Memory B cell (primary cell): ENCODE results near the gene FBXL15.
A peak's percentile ranks its signal among the peaks of the same experiment; 100 is the strongest.
"Not testable (repeated sequence)": the region's sequence is repeated elsewhere in the genome, so short reads cannot be mapped to it uniquely, and the experiment has no call there.

Experiments used
- ATAC-seq: fragments of 150-1000 bp; cut with Tn5 transposase; 2 replicates; pipeline ENCODE4 v1.10.0; 2021; ENCODE audit warnings: low read depth, mild to moderate bottlenecking, moderate library complexity
- DNase-seq, 2 donors: peaks; one replicate each; pipeline ENCODE4 v3.0.0; 2022; ENCODE audit warnings: low spot score in 2 of 2
- H3K27ac Mint-ChIP-seq: one replicate; pipeline ENCODE4 v1.8.0; 2022; ENCODE audit warnings: mild to moderate bottlenecking, moderate library complexity, mixed read lengths
- H3K27me3 Mint-ChIP-seq: one replicate; pipeline ENCODE4 v1.8.0; 2022; ENCODE audit warnings: mixed read lengths
- H3K36me3 Mint-ChIP-seq: one replicate; pipeline ENCODE4 v1.8.0; 2022; ENCODE audit warnings: mild to moderate bottlenecking, mixed read lengths
- H3K4me1 Mint-ChIP-seq: one replicate; pipeline ENCODE4 v1.8.0; 2022; ENCODE audit warnings: mixed read lengths
- H3K4me3 Mint-ChIP-seq: one replicate; pipeline ENCODE4 v1.8.0; 2022; ENCODE audit warnings: mild to moderate bottlenecking, moderate library complexity, mixed read lengths
- H3K9me3 Mint-ChIP-seq: one replicate; pipeline ENCODE4 v1.8.0; 2022; ENCODE audit warnings: mixed read lengths

Gene FBXL15

GRCh38 chr10:102436312-102436711 is 15.7 kb downstream of the FBXL15 start:
- Mint-ChIP-seq H3K4me3 (no peak overlapping the region), H3K9me3 (no peaks in the 10 kb centered on the region), H3K36me3 (no peaks in the 10 kb centered on the region), H3K27ac (no peak overlapping the region), H3K4me1 (peaks cover 21% of the 10 kb centered on the region), H3K27me3 (peaks cover 1% of the 10 kb centered on the region)
- ATAC-seq (no peak), DNase-seq (no peak)

GRCh38 chr10:102437515-102437914 is 16.9 kb downstream of the FBXL15 start:
- Mint-ChIP-seq H3K9me3 (no peaks in the 10 kb centered on the region), H3K36me3 (no peaks in the 10 kb centered on the region), H3K27me3 (peaks cover 1% of the 10 kb centered on the region), H3K4me3 (no peak overlapping the region), H3K4me1 (peaks cover 14% of the 10 kb centered on the region), H3K27ac (no peak overlapping the region)
- DNase-seq (no peak), ATAC-seq (no peak)

- Mint-ChIP-seq H3K36me3 (no peaks in the 10 kb centered on the region), H3K9me3 (no peaks in the 10 kb centered on the region), H3K27ac (no peak overlapping the region), H3K4me3 (no peak overlapping the region), H3K4me1 (peaks cover 10% of the 10 kb centered on the region), H3K27me3 (no peaks in the 10 kb centered on the region)
- DNase-seq (no peak), ATAC-seq (no peak)
Measured at GRCh38 chr10:102438374-102438773, 17.7 kb downstream of the FBXL15 start.

GRCh38 chr10:102444851-102445250 is 24.2 kb downstream of the FBXL15 start:
- Mint-ChIP-seq H3K36me3 (no peaks in the 10 kb centered on the region), H3K4me1 (peaks cover 6% of the 10 kb centered on the region), H3K27ac (no peak overlapping the region), H3K4me3 (no peak overlapping the region), H3K9me3 (no peaks in the 10 kb centered on the region), H3K27me3 (peaks cover 2% of the 10 kb centered on the region)
- ATAC-seq (no peak), DNase-seq (no peak)

- Mint-ChIP-seq H3K4me1 (peaks cover 17% of the 10 kb centered on the region), H3K36me3 (peaks cover 4% of the 10 kb centered on the region), H3K4me3 (peak overlapping the region; percentile 95), H3K27ac (peak overlapping the region; percentile 86), H3K27me3 (peaks cover 2% of the 10 kb centered on the region), H3K9me3 (no peaks in the 10 kb centered on the region)
- ATAC-seq (peak; percentile 71), DNase-seq (peak; percentile 68 to 85)
Measured at GRCh38 chr10:102449321-102450123, 28.9 kb downstream of the FBXL15 start.

- Mint-ChIP-seq H3K36me3 (peaks cover 4% of the 10 kb centered on the region), H3K27ac (peak overlapping the region; percentile 86), H3K4me1 (peaks cover 17% of the 10 kb centered on the region), H3K4me3 (peak overlapping the region; percentile 95), H3K27me3 (no peaks in the 10 kb centered on the region), H3K9me3 (no peaks in the 10 kb centered on the region)
- no peak for ATAC-seq
- no peak for DNase-seq
Measured at GRCh38 chr10:102450124-102450373, 29.4 kb downstream of the FBXL15 start.

GRCh38 chr10:102450374-102451104 is 29.9 kb downstream of the FBXL15 start:
- Mint-ChIP-seq H3K27ac (peak overlapping the region; percentile 86), H3K4me1 (peaks cover 17% of the 10 kb centered on the region), H3K27me3 (no peaks in the 10 kb centered on the region)

GRCh38 chr10:102451105-102451969 is 30.7 kb downstream of the FBXL15 start, which contains the start of gene C10orf95:
Gene C10orf95 (minus strand): TSS chr10:102451543. CDS start chr10:102451093, 450 bp downstream.
- Mint-ChIP-seq H3K4me1 (peaks cover 17% of the 10 kb centered on the region), H3K27ac (peak within 1 kb of the TSS; percentile 86), H3K36me3 (peaks cover 4% of the 10 kb centered on the region), H3K9me3 (no peaks in the 10 kb centered on the region), H3K27me3 (no peaks in the 10 kb centered on the region), H3K4me3 (peak within 1 kb of the TSS; percentile 95)
- ATAC-seq (no peak), DNase-seq (no peak)

More at GRCh38 chr10:102450374-102451104, 29.9 kb downstream of the FBXL15 start:
- peak overlapping the region; percentile 95 for H3K4me3 Mint-ChIP-seq
- peak; percentile 81 to 86 for DNase-seq
- ATAC-seq, result peak; percentile 83
- H3K9me3 Mint-ChIP-seq, result no peaks in the 10 kb centered on the region
- H3K36me3 Mint-ChIP-seq, result peaks cover 4% of the 10 kb centered on the region

- H3K9me3 Mint-ChIP-seq, result no peaks in the 10 kb centered on the region
- peak overlapping the region; percentile 43 for H3K4me3 Mint-ChIP-seq
- DNase-seq (no peak), ATAC-seq (no peak)
- peaks cover 5% of the 10 kb centered on the region for H3K36me3 Mint-ChIP-seq
- H3K4me1 Mint-ChIP-seq, result peaks cover 17% of the 10 kb centered on the region
- peak overlapping the region; percentile 55 for H3K27ac Mint-ChIP-seq
- no peaks in the 10 kb centered on the region for H3K27me3 Mint-ChIP-seq
Measured at GRCh38 chr10:102452672-102453340, 32.2 kb downstream of the FBXL15 start.

- DNase-seq, result no peak
- no peak overlapping the region for H3K27ac Mint-ChIP-seq
- H3K4me1 Mint-ChIP-seq, result peaks cover 17% of the 10 kb centered on the region
- ATAC-seq, result no peak
- peaks cover 5% of the 10 kb centered on the region for H3K36me3 Mint-ChIP-seq
- H3K9me3 Mint-ChIP-seq, result no peaks in the 10 kb centered on the region
- H3K27me3 Mint-ChIP-seq, result no peaks in the 10 kb centered on the region
- H3K4me3 Mint-ChIP-seq, result no peak overlapping the region
Measured at GRCh38 chr10:102453502-102453901, 32.9 kb downstream of the FBXL15 start.

GRCh38 chr10:102454662-102455487 is 34.2 kb downstream of the FBXL15 start:
- not testable (repeated sequence) for H3K27me3 Mint-ChIP-seq, ATAC-seq, DNase-seq, H3K27ac Mint-ChIP-seq, H3K36me3 Mint-ChIP-seq, H3K9me3 Mint-ChIP-seq, H3K4me3 Mint-ChIP-seq
- H3K4me1 Mint-ChIP-seq, result peaks cover 13% of the 10 kb centered on the region

GRCh38 chr10:102455893-102456471 is 35.3 kb downstream of the FBXL15 start:
- H3K27me3 Mint-ChIP-seq, result no peaks in the 10 kb centered on the region
- peaks cover 17% of the 10 kb centered on the region for H3K4me1 Mint-ChIP-seq
- no peak overlapping the region for H3K4me3 Mint-ChIP-seq
- DNase-seq, result no peak
- no peak overlapping the region for H3K27ac Mint-ChIP-seq
- ATAC-seq, result no peak
- peaks cover 5% of the 10 kb centered on the region for H3K36me3 Mint-ChIP-seq
- H3K9me3 Mint-ChIP-seq, result no peaks in the 10 kb centered on the region
